CD14-positive monocyte (primary cell): ENCODE measurements around the gene ECEL1. TPM values are rescaled to one million over a fixed set of nuclear protein-coding genes. Genes with fewer than 3 reads are reported as not detected.

Experiments used
- DNase-seq, 3 donors: peaks; one replicate each; pipeline ENCODE4 v3.0.0-alpha.2; 2011 to 2022
- H2AFZ ChIP-seq: 2 replicates; pipeline ENCODE4 v1.6.0; 2012; ENCODE audit warnings: mild to moderate bottlenecking, low read depth, low read length, inconsistent platforms; ENCODE audit not compliant: insufficient read depth, poor library complexity, severe bottlenecking
- H3K27ac ChIP-seq, 2 donors: 1 replicate in 1 of 2; 2 replicates in 1 of 2; pipeline ENCODE4 v1.5.1; 2012 to 2013; ENCODE audit warnings: low read length in 2 of 2, control low read depth in 1 of 2, inconsistent platforms in 1 of 2, low read depth in 1 of 2, mild to moderate bottlenecking in 1 of 2
- H3K27me3 ChIP-seq, 2 donors: one replicate each; pipeline versions ENCODE4 v1.6.0 to v1.6.1; 2011 to 2013; ENCODE audit warnings: low read length in 2 of 2; ENCODE audit not compliant: control insufficient read depth in 2 of 2, insufficient read depth in 2 of 2
- H3K36me3 ChIP-seq, 2 donors: replicated peaks in 1 of 2; 1 replicate in 1 of 2; 2 replicates in 1 of 2; pipeline versions ENCODE4 v1.5.1 to v1.6.1; 2012 to 2013; ENCODE audit warnings: low read length in 2 of 2, control low read depth in 1 of 2, inconsistent platforms in 1 of 2, mild to moderate bottlenecking in 1 of 2; ENCODE audit not compliant: insufficient read depth in 2 of 2, control insufficient read depth in 1 of 2
- H3K4me1 ChIP-seq, 2 donors: 1 replicate in 1 of 2; 2 replicates in 1 of 2; pipeline versions ENCODE4 v1.5.1 to v1.6.1; 2012 to 2013; ENCODE audit warnings: low read length in 2 of 2, control low read depth in 1 of 2, inconsistent platforms in 1 of 2, mild to moderate bottlenecking in 1 of 2, moderate library complexity in 1 of 2; ENCODE audit not compliant: insufficient read depth in 2 of 2, control insufficient read depth in 1 of 2
- H3K4me2 ChIP-seq: replicated peaks from 2 replicates; pipeline ENCODE3; 2012; ENCODE audit warnings: low read length, moderate library complexity, mild to moderate bottlenecking; ENCODE audit not compliant: poor library complexity, severe bottlenecking; ENCODE audit errors: extremely low read depth
- H3K4me3 ChIP-seq, 3 experiments: fragments of 200-600 bp in 1 of 3; sonication (generic) in 1 of 3; replicated peaks in 1 of 3; 1 replicate in 2 of 3; 2 replicates in 1 of 3; pipeline ENCODE4 v1.5.1; 2011 to 2013; ENCODE audit warnings: low read length in 3 of 3, mild to moderate bottlenecking in 3 of 3, control low read depth in 2 of 3, low read depth in 2 of 3, inconsistent platforms in 1 of 3, moderate library complexity in 1 of 3
- H3K79me2 ChIP-seq: 2 replicates; pipeline ENCODE4 v1.6.0; 2012; ENCODE audit warnings: mild to moderate bottlenecking, control low read depth, inconsistent platforms, low read length, moderate library complexity; ENCODE audit not compliant: insufficient read depth
- H3K9ac ChIP-seq: 2 replicates; pipeline ENCODE4 v1.6.0; 2017; ENCODE audit warnings: low read length, mild to moderate bottlenecking; ENCODE audit not compliant: insufficient read depth, poor library complexity, severe bottlenecking
- H3K9me3 ChIP-seq, 2 donors: replicated peaks in 1 of 2; 1 replicate in 1 of 2; 2 replicates in 1 of 2; pipeline versions ENCODE4 v1.5.1 to v1.6.1; 2012 to 2013; ENCODE audit warnings: low read length in 2 of 2, control low read depth in 1 of 2; ENCODE audit not compliant: control insufficient read depth in 1 of 2, insufficient read depth in 1 of 2
- H4K20me1 ChIP-seq: 2 replicates; pipeline ENCODE4 v1.6.0; 2012; ENCODE audit warnings: mild to moderate bottlenecking, low read length, control low read depth, moderate library complexity; ENCODE audit not compliant: insufficient read depth
- H3K27ac Mint-ChIP-seq, 7 donors: one replicate each; pipeline ENCODE4 v1.8.0; 2020; ENCODE audit warnings: mild to moderate bottlenecking in 7 of 7, mixed read lengths in 7 of 7, moderate library complexity in 6 of 7, inconsistent platforms in 2 of 7
- H3K27me3 Mint-ChIP-seq, 3 donors: one replicate each; pipeline ENCODE4 v1.8.0; 2021 to 2022; ENCODE audit warnings: low read depth in 3 of 3, mild to moderate bottlenecking in 3 of 3, mixed read lengths in 3 of 3, moderate library complexity in 3 of 3, inconsistent platforms in 1 of 3
- H3K36me3 Mint-ChIP-seq, 2 donors: one replicate each; pipeline ENCODE4 v1.8.0; 2020; ENCODE audit warnings: mixed read lengths in 2 of 2, inconsistent platforms in 1 of 2, mild to moderate bottlenecking in 1 of 2
- H3K4me1 Mint-ChIP-seq: one replicate; pipeline ENCODE4 v1.8.0; 2020; ENCODE audit warnings: mild to moderate bottlenecking, mixed read lengths
- H3K4me3 Mint-ChIP-seq, 2 donors: one replicate each; pipeline ENCODE4 v1.8.0; 2020; ENCODE audit warnings: mild to moderate bottlenecking in 2 of 2, mixed read lengths in 2 of 2, moderate library complexity in 1 of 2
- H3K9me3 Mint-ChIP-seq, 7 donors: one replicate each; pipeline ENCODE4 v1.8.0; 2020 to 2022; ENCODE audit warnings: mixed read lengths in 7 of 7, mild to moderate bottlenecking in 6 of 7, moderate library complexity in 6 of 7, inconsistent platforms in 2 of 7
- WGBS: methylation state at CpG from one replicate; pipeline ENCODE4 v1.1.5; 2013; ENCODE audit warnings: missing lambda C conversion rate; ENCODE audit not compliant: insufficient coverage; 5-methylcytosine and 5-hydroxymethylcytosine counted together
- intact Hi-C, 2 donors: fragments of 100-400 bp; cut with micrococcal nuclease; formaldehyde crosslinking; loops; one replicate each; pipeline versions ENCODE4 v1.15.0 to v1.15.1; 2023
- polyA minus RNA-seq: library from RNA; depleted of rRNA, polyadenylated mRNA; stranded (reverse); fragments of >200 nt; gene quantifications from 2 replicates; pipeline ENCODE4 v1.2.3, GENCODE V29; 2012
- polyA plus RNA-seq, 3 donors: library from polyadenylated mRNA; depleted of rRNA in 1 of 3; unstranded in 2 of 3; stranded (reverse) in 1 of 3; fragments of 300-500 nt in 2 of 3; fragments of >200 nt in 1 of 3; fragmentation: Illumina TruSeq in 2 of 3; gene quantifications; 1 replicate in 2 of 3; 2 replicates in 1 of 3; pipeline ENCODE4 v1.2.3, GENCODE V29; 2012 to 2021
- total RNA-seq, 12 experiments: library from RNA in 1 of 12; stranded (reverse) in 1 of 12; fragments of 120-200 nt in 1 of 12; gene quantifications; one replicate each; pipeline ENCODE4 v1.2.4 and lab custom pipeline; 2013 to 2026; ENCODE audit warnings: mixed read lengths in 6 of 12, inconsistent platforms in 1 of 12
- TF ChIP-seq, protein P1 (sequence below): fragments of 200-600 bp; IDR thresholded peaks from one replicate; pipeline ENCODE4 v1.8.0; 2022; ENCODE audit warnings: antibody characterized with exemption, mild to moderate bottlenecking

ECEL1 gene, protein sequence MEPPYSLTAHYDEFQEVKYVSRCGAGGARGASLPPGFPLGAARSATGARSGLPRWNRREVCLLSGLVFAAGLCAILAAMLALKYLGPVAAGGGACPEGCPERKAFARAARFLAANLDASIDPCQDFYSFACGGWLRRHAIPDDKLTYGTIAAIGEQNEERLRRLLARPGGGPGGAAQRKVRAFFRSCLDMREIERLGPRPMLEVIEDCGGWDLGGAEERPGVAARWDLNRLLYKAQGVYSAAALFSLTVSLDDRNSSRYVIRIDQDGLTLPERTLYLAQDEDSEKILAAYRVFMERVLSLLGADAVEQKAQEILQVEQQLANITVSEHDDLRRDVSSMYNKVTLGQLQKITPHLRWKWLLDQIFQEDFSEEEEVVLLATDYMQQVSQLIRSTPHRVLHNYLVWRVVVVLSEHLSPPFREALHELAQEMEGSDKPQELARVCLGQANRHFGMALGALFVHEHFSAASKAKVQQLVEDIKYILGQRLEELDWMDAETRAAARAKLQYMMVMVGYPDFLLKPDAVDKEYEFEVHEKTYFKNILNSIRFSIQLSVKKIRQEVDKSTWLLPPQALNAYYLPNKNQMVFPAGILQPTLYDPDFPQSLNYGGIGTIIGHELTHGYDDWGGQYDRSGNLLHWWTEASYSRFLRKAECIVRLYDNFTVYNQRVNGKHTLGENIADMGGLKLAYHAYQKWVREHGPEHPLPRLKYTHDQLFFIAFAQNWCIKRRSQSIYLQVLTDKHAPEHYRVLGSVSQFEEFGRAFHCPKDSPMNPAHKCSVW
- total RNA-seq (2013): not detected
- polyA plus RNA-seq (not detected), polyA minus RNA-seq (not detected in 2 replicates), total RNA-seq (lab: John Stamatoyannopoulos, UW) (0 to 0.54 (median 0) reads per million in 11 experiments)

DNA sequence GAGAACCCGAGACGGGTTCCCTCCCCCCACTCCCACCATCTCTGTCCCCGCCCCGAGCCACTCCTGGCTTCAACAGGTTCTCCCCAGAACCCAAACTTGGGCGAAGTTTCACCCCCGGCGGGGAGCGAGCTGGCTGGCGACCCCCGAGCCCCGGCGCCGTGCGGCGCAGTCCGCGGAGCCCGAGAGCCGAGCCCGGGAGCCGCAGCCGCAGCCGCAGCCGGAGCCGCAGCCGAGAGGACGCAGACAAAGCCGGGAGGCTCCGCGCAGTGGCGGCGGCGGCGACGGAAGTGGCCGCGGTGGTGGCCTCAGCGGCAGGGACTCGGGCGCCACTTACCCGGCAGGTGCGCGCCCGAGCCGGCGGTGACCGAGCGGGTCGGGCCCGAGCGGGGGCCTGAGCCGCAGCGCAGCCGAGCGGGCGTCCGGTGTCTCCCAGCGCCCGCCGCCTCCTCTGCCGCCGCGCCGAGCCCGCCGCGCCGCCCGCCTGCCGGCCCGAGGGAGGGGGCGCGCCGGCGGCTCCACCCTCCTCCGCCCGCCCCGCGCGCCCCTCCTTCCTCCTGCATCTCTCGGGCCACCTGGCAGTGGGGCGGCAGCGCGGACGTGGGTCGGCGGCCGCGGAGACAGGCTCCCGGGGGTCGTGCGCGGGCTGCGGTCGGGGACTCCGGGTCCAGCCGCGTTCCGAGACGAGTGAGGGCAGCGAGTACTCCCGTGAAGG, at the start of gene ECEL1:
TSS of gene ECEL1 (minus strand) at position 450 of the 712 bp plus-strand sequence. CDS start 1,181 bp downstream, outside the sequence.
- peaks cover 15 to 46% of the 10 kb centered on the region in 2 donors for H3K27me3 ChIP-seq
- 2% methylated on average over 99 of the region's 102 CpGs for WGBS
- intact Hi-C loops: no loop called here
- peaks cover 41 to 65% (median 45%) of the 10 kb centered on the region in 3 donors for H3K27me3 Mint-ChIP-seq
- H3K79me2 ChIP-seq: no peaks in the 10 kb centered on the region
- H3K36me3 ChIP-seq: no peaks in the 10 kb centered on the region
- H3K4me2 ChIP-seq: peak within 1 kb of the TSS; percentile 26
- TF ChIP-seq, protein P1, sequence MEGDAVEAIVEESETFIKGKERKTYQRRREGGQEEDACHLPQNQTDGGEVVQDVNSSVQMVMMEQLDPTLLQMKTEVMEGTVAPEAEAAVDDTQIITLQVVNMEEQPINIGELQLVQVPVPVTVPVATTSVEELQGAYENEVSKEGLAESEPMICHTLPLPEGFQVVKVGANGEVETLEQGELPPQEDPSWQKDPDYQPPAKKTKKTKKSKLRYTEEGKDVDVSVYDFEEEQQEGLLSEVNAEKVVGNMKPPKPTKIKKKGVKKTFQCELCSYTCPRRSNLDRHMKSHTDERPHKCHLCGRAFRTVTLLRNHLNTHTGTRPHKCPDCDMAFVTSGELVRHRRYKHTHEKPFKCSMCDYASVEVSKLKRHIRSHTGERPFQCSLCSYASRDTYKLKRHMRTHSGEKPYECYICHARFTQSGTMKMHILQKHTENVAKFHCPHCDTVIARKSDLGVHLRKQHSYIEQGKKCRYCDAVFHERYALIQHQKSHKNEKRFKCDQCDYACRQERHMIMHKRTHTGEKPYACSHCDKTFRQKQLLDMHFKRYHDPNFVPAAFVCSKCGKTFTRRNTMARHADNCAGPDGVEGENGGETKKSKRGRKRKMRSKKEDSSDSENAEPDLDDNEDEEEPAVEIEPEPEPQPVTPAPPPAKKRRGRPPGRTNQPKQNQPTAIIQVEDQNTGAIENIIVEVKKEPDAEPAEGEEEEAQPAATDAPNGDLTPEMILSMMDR: no peak
- DNase-seq: no peak
- H3K4me3 Mint-ChIP-seq: peak within 1 kb of the TSS in 1 of 2 donors; percentile 74
- peaks cover 0 to 5% (median 3%) of the 10 kb centered on the region in 7 donors for H3K9me3 Mint-ChIP-seq
- no peak within 1 kb of the TSS for H3K27ac Mint-ChIP-seq
- H3K4me1 ChIP-seq: no peaks in the 10 kb centered on the region
- H3K36me3 Mint-ChIP-seq: no peaks in the 10 kb centered on the region
- no peaks in the 10 kb centered on the region for H3K4me1 Mint-ChIP-seq
- no peak within 1 kb of the TSS for H3K9ac ChIP-seq
- no peaks in the 10 kb centered on the region for H4K20me1 ChIP-seq
- H3K9me3 ChIP-seq: no peaks in the 10 kb centered on the region
- no peak within 1 kb of the TSS for H3K4me3 ChIP-seq
- no peak within 1 kb of the TSS for H2AFZ ChIP-seq
- no peak within 1 kb of the TSS for H3K27ac ChIP-seq

DNA sequence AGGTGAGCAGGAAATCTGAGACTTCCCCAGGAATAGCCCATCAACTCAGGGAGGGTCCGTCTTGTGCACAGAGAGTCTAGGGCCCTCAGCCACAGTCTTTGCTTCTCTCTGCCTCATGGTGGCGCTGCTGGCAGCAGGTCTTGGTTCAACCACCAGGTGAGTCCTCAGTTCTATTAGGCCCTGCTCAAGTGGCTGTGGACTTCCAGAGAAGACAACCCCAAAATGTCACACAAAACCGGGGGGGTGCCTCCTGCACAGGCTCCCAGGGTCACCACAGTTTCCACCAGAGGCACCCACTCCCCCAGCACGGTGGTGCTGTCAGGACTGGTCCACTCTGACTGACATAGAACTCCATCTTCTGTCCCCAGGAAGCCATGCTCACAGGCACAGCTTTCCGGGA, 49.4 kb upstream of the ECEL1 start:
- 74% methylated on average over 4 of the region's 5 CpGs for WGBS
- intact Hi-C loops: no loop called here
- H2AFZ ChIP-seq: no peak overlapping the region
- no peak overlapping the region for H3K27ac ChIP-seq
- H3K4me3 Mint-ChIP-seq: peak overlapping the region in 1 of 2 donors; percentile 42
- H3K27me3 Mint-ChIP-seq: peaks cover 7 to 19% (median 9%) of the 10 kb centered on the region in 3 donors
- H3K27me3 ChIP-seq: no peaks in the 10 kb centered on the region
- H3K9me3 ChIP-seq: peaks cover 7% of the 10 kb centered on the region in 2 donors
- no peaks in the 10 kb centered on the region for H4K20me1 ChIP-seq
- H3K9me3 Mint-ChIP-seq: peaks cover 7 to 11% (median 9%) of the 10 kb centered on the region in 7 donors
- peaks cover 25% of the 10 kb centered on the region for H3K4me1 Mint-ChIP-seq
- no peak overlapping the region for H3K4me3 ChIP-seq
- TF ChIP-seq, protein P1: peak; percentile 18
- no peaks in the 10 kb centered on the region for H3K36me3 Mint-ChIP-seq
- H3K36me3 ChIP-seq: no peaks in the 10 kb centered on the region
- no peak overlapping the region for H3K4me2 ChIP-seq
- H3K9ac ChIP-seq: no peak overlapping the region
- H3K27ac Mint-ChIP-seq: no peak overlapping the region
- no peak for DNase-seq
- H3K79me2 ChIP-seq: no peaks in the 10 kb centered on the region
- H3K4me1 ChIP-seq: peaks cover 31 to 42% of the 10 kb centered on the region in 2 donors
